SK-N-SH (cell line): ENCODE measurements around the gene TRAM2.

ENCODE experiments used
- GABPA ChIP-seq: IDR thresholded peaks from 2 replicates; pipeline ENCODE4 v1.4.0; 2012; ENCODE audit warnings: low read depth, mild to moderate bottlenecking
- GATA2 ChIP-seq: sonication (generic); formaldehyde crosslinking; IDR thresholded peaks from 2 replicates; pipeline ENCODE4 v1.5.0; 2020; ENCODE audit warnings: mild to moderate bottlenecking, missing genetic modification reagents
- POLR2AphosphoS5 ChIP-seq: IDR thresholded peaks from 2 replicates; pipeline ENCODE4 v1.6.1; 2012; ENCODE audit warnings: low read depth, low read length
- YY1 ChIP-seq: IDR thresholded peaks from 2 replicates; pipeline ENCODE4 v1.4.0; 2012; ENCODE audit warnings: low read depth, mild to moderate bottlenecking
- TF ChIP-seq, protein P1 (sequence below): IDR thresholded peaks from 2 replicates; pipeline ENCODE4; 2012
- TF ChIP-seq, protein P2 (sequence below): fragments of 200-600 bp; sonication (generic); IDR thresholded peaks from 2 replicates; pipeline ENCODE4 v1.6.1; 2017; ENCODE audit warnings: antibody characterized with exemption, mild to moderate bottlenecking, moderate library complexity
- TF ChIP-seq, protein P3 (sequence below): fragments of 150-350 bp; IDR thresholded peaks from 2 replicates; pipeline ENCODE4 v1.6.1; 2017; ENCODE audit warnings: antibody characterized with exemption, low read length, low read depth, borderline replicate concordance

DNA sequence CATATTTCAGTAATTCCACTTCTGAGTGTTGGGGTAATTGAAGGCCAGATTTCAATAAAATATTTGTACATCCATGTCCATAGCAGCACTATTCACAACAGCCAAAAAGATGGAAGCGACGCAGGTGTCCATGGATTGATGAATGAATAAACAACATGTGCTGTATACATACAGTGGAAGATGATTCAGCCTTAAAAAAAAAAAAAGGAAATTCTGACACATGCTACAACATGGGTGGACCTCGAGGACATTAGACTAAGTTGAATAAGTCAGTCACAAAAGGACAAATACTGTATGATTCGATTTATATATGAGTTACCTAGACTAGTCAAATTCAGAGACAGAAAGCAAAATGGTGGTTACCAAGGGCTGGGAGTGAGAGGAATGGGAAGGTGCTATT, 57.2 kb downstream of the TRAM2 start:
- TF ChIP-seq, protein P1, sequence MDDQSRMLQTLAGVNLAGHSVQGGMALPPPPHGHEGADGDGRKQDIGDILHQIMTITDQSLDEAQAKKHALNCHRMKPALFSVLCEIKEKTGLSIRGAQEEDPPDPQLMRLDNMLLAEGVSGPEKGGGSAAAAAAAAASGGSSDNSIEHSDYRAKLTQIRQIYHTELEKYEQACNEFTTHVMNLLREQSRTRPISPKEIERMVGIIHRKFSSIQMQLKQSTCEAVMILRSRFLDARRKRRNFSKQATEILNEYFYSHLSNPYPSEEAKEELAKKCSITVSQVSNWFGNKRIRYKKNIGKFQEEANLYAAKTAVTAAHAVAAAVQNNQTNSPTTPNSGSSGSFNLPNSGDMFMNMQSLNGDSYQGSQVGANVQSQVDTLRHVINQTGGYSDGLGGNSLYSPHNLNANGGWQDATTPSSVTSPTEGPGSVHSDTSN, result no peak
- TF ChIP-seq GABPA (no peak), YY1 (no peak), POLR2AphosphoS5 (no peak), GATA2 (no peak)
- TF ChIP-seq, protein P2, sequence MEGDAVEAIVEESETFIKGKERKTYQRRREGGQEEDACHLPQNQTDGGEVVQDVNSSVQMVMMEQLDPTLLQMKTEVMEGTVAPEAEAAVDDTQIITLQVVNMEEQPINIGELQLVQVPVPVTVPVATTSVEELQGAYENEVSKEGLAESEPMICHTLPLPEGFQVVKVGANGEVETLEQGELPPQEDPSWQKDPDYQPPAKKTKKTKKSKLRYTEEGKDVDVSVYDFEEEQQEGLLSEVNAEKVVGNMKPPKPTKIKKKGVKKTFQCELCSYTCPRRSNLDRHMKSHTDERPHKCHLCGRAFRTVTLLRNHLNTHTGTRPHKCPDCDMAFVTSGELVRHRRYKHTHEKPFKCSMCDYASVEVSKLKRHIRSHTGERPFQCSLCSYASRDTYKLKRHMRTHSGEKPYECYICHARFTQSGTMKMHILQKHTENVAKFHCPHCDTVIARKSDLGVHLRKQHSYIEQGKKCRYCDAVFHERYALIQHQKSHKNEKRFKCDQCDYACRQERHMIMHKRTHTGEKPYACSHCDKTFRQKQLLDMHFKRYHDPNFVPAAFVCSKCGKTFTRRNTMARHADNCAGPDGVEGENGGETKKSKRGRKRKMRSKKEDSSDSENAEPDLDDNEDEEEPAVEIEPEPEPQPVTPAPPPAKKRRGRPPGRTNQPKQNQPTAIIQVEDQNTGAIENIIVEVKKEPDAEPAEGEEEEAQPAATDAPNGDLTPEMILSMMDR, result no peak
- TF ChIP-seq, protein P3, sequence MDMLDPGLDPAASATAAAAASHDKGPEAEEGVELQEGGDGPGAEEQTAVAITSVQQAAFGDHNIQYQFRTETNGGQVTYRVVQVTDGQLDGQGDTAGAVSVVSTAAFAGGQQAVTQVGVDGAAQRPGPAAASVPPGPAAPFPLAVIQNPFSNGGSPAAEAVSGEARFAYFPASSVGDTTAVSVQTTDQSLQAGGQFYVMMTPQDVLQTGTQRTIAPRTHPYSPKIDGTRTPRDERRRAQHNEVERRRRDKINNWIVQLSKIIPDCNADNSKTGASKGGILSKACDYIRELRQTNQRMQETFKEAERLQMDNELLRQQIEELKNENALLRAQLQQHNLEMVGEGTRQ, result no peak
